ENCODE measurements around the gene IP6K3.

The IP6K3 gene

DNA sequence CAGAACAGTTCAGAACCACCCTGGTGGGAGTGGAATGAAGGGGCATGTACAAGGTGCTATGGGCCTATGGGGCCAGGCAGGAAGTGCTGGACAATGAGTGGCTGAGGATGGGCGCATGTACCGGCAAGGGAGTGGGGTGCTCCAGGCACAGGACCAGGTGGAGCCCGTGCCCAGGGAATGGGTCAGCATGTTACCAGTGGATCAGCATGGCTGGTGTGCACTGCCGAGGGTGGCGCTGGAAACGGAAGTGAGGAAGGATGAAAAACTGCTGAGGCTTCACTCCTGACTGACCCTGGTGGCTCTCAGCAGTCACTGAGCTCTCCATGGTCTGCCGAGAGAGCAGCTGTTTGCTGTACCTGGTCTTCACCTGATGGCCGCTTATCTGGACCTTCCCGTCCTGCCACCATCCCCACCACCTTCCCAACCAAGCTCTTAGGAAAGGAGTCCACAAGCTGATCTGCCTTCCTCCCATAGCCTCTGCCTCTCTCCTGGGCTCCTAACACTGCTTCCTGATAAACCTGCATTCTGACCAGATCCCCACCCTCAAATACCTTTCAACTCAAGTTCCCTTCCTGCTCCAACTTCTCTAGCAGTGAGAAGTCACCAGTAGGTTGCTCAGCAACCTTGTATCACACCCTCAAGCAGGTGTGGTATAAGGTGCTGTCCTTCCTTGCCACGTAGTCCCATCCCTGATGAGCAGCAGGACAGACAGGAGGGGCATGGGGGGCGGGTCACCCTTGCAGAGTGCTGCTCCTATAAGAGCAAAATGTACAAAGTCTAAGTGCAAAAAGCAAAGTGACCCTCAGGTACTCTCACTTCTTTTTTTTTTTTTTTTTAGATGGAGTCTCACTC is 42.3 kb downstream of the IP6K3 start:
- Histone ChIP-seq H3K4me2 (ENCODE audit: insufficient read depth, low read length, poor library complexity, severe bottlenecking) (no peak overlapping the region), H3K79me1 (ENCODE audit: low read depth, low read length) (peaks cover 4% of the 10 kb centered on the region), H3K23ac (ENCODE audit: low read depth, low read length, poor library complexity) (no peak overlapping the region), H3K4me1 (ENCODE audit: control insufficient read depth in 2 of 2, insufficient read depth in 1 of 2, low read depth in 1 of 2, low read length in 2 of 2) (peaks cover 0 to 2% of the 10 kb centered on the region in 2 donors), H3K4ac (ENCODE audit: low read length) (no peak overlapping the region), H4K8ac (ENCODE audit: low read depth, low read length) (no peak overlapping the region), H2AK5ac (ENCODE audit: low read depth, low read length) (no peak overlapping the region), H3K9ac (ENCODE audit: low read depth, low read length, poor library complexity) (no peak overlapping the region), H3K27me3 (ENCODE audit: control insufficient read depth in 3 of 3, insufficient read depth in 3 of 3, low read depth in 1 of 3, low read length in 3 of 3) (no peaks in the 10 kb centered on the region), H2BK120ac (ENCODE audit: low read depth, low read length) (no peak overlapping the region), H3K9me3 (replicated peaks in 1 of 2; ENCODE audit: control insufficient read depth in 2 of 2, insufficient read depth in 1 of 2, low read depth in 1 of 2, low read length in 2 of 2) (no peaks in the 10 kb centered on the region), H2BK12ac (ENCODE audit: low read length) (no peak overlapping the region), H2AFZ (ENCODE audit: low read length) (no peak overlapping the region), H3K14ac (ENCODE audit: low read length) (no peak overlapping the region), H2BK15ac (ENCODE audit: low read length) (no peak overlapping the region), H4K91ac (ENCODE audit: low read depth, low read length, poor library complexity) (no peak overlapping the region), H3K27ac (replicated peaks; ENCODE audit: low read length) (no peak overlapping the region), H3K36me3 (replicated peaks in 1 of 2; ENCODE audit: control insufficient read depth in 2 of 2, insufficient read depth in 2 of 2, low read length in 2 of 2) (peaks cover 28 to 69% of the 10 kb centered on the region in 2 donors), H3K18ac (ENCODE audit: low read length) (no peak overlapping the region), H3K4me3 (ENCODE audit: low read length in 2 of 2) (peak overlapping the region in 1 of 2 donors; percentile 42), H2BK5ac (ENCODE audit: low read length) (no peak overlapping the region)
- DNase-seq (ENCODE audit: low spot score) = no peak
- WGBS, 2 donors (ENCODE audit: extremely low coverage in 2 of 2, insufficient read length in 2 of 2, insufficient replicate concordance in 1 of 2) = no CpG with 5 or more reads among the region's 11 CpGs

DNA sequence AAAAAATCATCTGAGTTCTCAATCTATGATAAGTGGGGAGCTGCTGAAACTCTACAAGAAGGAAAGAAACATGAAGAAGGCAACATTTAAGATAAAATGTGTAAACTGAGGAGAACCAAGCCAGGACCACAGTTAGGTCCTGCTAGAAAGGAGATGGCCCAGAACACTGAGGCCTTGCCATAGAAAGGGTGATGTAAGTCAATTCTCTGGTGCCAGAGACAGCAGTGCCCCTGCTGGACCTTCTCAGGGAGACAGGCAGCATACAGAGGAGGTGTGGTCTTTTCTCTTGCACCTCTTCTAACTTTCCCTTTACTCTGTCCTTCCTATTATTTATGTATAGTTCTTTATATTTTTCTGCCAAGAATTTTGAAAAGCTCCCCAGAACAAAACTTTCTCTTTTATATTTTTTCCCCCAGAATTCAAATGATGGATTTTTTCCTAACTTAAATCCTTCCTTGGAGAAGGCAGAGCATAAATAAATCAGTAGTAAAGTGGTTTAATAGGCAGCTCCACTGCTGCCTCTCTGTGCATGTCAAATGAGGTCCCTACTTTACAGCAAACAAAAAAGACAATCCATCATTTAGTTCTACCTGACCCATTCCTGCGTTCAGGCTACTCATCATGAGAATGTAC is 44.2 kb downstream of the IP6K3 start:
- Histone ChIP-seq H2BK5ac (ENCODE audit: low read length) (no peak overlapping the region), H3K27ac (replicated peaks; ENCODE audit: low read length) (no peak overlapping the region), H4K91ac (ENCODE audit: low read depth, low read length, poor library complexity) (no peak overlapping the region), H3K9me3 (replicated peaks in 1 of 2; ENCODE audit: control insufficient read depth in 2 of 2, insufficient read depth in 1 of 2, low read depth in 1 of 2, low read length in 2 of 2) (no peaks in the 10 kb centered on the region), H3K79me1 (ENCODE audit: low read depth, low read length) (peaks cover 5% of the 10 kb centered on the region), H3K18ac (ENCODE audit: low read length) (no peak overlapping the region), H2AK5ac (ENCODE audit: low read depth, low read length) (no peak overlapping the region), H2BK12ac (ENCODE audit: low read length) (no peak overlapping the region), H3K4me3 (ENCODE audit: low read length in 2 of 2) (no peak overlapping the region), H3K27me3 (ENCODE audit: control insufficient read depth in 3 of 3, insufficient read depth in 3 of 3, low read depth in 1 of 3, low read length in 3 of 3) (no peaks in the 10 kb centered on the region), H3K4ac (ENCODE audit: low read length) (no peak overlapping the region), H3K9ac (ENCODE audit: low read depth, low read length, poor library complexity) (no peak overlapping the region), H3K14ac (ENCODE audit: low read length) (no peak overlapping the region), H2BK120ac (ENCODE audit: low read depth, low read length) (no peak overlapping the region), H3K23ac (ENCODE audit: low read depth, low read length, poor library complexity) (no peak overlapping the region), H3K36me3 (replicated peaks in 1 of 2; ENCODE audit: control insufficient read depth in 2 of 2, insufficient read depth in 2 of 2, low read length in 2 of 2) (peaks cover 32 to 69% of the 10 kb centered on the region in 2 donors), H2AFZ (ENCODE audit: low read length) (no peak overlapping the region), H4K8ac (ENCODE audit: low read depth, low read length) (no peak overlapping the region), H2BK15ac (ENCODE audit: low read length) (no peak overlapping the region), H3K4me2 (ENCODE audit: insufficient read depth, low read length, poor library complexity, severe bottlenecking) (no peak overlapping the region), H3K4me1 (ENCODE audit: control insufficient read depth in 2 of 2, insufficient read depth in 1 of 2, low read depth in 1 of 2, low read length in 2 of 2) (peaks cover 0 to 2% of the 10 kb centered on the region in 2 donors)
- no peak for DNase-seq (ENCODE audit: low spot score)
- no CpG with 5 or more reads among the region's 1 CpG for whole genome bisulfite sequencing, 2 donors (ENCODE audit: extremely low coverage in 2 of 2, insufficient read length in 2 of 2, insufficient replicate concordance in 1 of 2)

- Histone ChIP-seq H3K23ac (ENCODE audit: low read depth, low read length, poor library complexity) (peak overlapping the region; percentile 12), H4K91ac (ENCODE audit: low read depth, low read length, poor library complexity) (no peak overlapping the region), H3K18ac (ENCODE audit: low read length) (no peak overlapping the region), H2BK5ac (ENCODE audit: low read length) (no peak overlapping the region), H2AFZ (ENCODE audit: low read length) (no peak overlapping the region), H3K9me3 (replicated peaks in 1 of 2; ENCODE audit: control insufficient read depth in 2 of 2, insufficient read depth in 1 of 2, low read depth in 1 of 2, low read length in 2 of 2) (no peaks in the 10 kb centered on the region), H3K9ac (ENCODE audit: low read depth, low read length, poor library complexity) (no peak overlapping the region), H3K4me2 (ENCODE audit: insufficient read depth, low read length, poor library complexity, severe bottlenecking) (no peak overlapping the region), H3K4ac (ENCODE audit: low read length) (no peak overlapping the region), H3K14ac (ENCODE audit: low read length) (no peak overlapping the region), H2BK15ac (ENCODE audit: low read length) (no peak overlapping the region), H3K4me1 (ENCODE audit: control insufficient read depth in 2 of 2, insufficient read depth in 1 of 2, low read depth in 1 of 2, low read length in 2 of 2) (peaks cover 0 to 2% of the 10 kb centered on the region in 2 donors), H3K27ac (replicated peaks; ENCODE audit: low read length) (no peak overlapping the region), H3K4me3 (ENCODE audit: low read length in 2 of 2) (no peak overlapping the region), H4K8ac (ENCODE audit: low read depth, low read length) (no peak overlapping the region), H2AK5ac (ENCODE audit: low read depth, low read length) (no peak overlapping the region), H3K36me3 (replicated peaks in 1 of 2; ENCODE audit: control insufficient read depth in 2 of 2, insufficient read depth in 2 of 2, low read length in 2 of 2) (peaks cover 44 to 74% of the 10 kb centered on the region in 2 donors), H2BK120ac (ENCODE audit: low read depth, low read length) (no peak overlapping the region), H3K27me3 (ENCODE audit: control insufficient read depth in 3 of 3, insufficient read depth in 3 of 3, low read depth in 1 of 3, low read length in 3 of 3) (no peaks in the 10 kb centered on the region), H2BK12ac (ENCODE audit: low read length) (no peak overlapping the region), H3K79me1 (ENCODE audit: low read depth, low read length) (peaks cover 5% of the 10 kb centered on the region)
- DNase-seq (ENCODE audit: low spot score) = peak; percentile 59
- WGBS, 2 donors (ENCODE audit: extremely low coverage in 2 of 2, insufficient read length in 2 of 2, insufficient replicate concordance in 1 of 2) = no CpG with 5 or more reads among the region's 10 CpGs
Observed at GRCh38 chr6:33700391-33701050, 46.2 kb downstream of the IP6K3 start.

GRCh38 chr6:33699739-33700138 is 47.0 kb downstream of the IP6K3 start:
- Histone ChIP-seq H3K9ac (ENCODE audit: low read depth, low read length, poor library complexity) (no peak overlapping the region), H3K27me3 (ENCODE audit: control insufficient read depth in 3 of 3, insufficient read depth in 3 of 3, low read depth in 1 of 3, low read length in 3 of 3) (no peaks in the 10 kb centered on the region), H3K4me3 (ENCODE audit: low read length in 2 of 2) (no peak overlapping the region), H3K4me1 (ENCODE audit: control insufficient read depth in 2 of 2, insufficient read depth in 1 of 2, low read depth in 1 of 2, low read length in 2 of 2) (peaks cover 0 to 2% of the 10 kb centered on the region in 2 donors), H2BK120ac (ENCODE audit: low read depth, low read length) (no peak overlapping the region), H2BK12ac (ENCODE audit: low read length) (no peak overlapping the region), H3K36me3 (replicated peaks in 1 of 2; ENCODE audit: control insufficient read depth in 2 of 2, insufficient read depth in 2 of 2, low read length in 2 of 2) (peaks cover 46 to 78% of the 10 kb centered on the region in 2 donors), H2AK5ac (ENCODE audit: low read depth, low read length) (no peak overlapping the region), H3K4ac (ENCODE audit: low read length) (no peak overlapping the region), H2BK5ac (ENCODE audit: low read length) (no peak overlapping the region), H3K9me3 (replicated peaks in 1 of 2; ENCODE audit: control insufficient read depth in 2 of 2, insufficient read depth in 1 of 2, low read depth in 1 of 2, low read length in 2 of 2) (no peaks in the 10 kb centered on the region), H4K91ac (ENCODE audit: low read depth, low read length, poor library complexity) (no peak overlapping the region), H3K79me1 (ENCODE audit: low read depth, low read length) (peaks cover 5% of the 10 kb centered on the region), H3K4me2 (ENCODE audit: insufficient read depth, low read length, poor library complexity, severe bottlenecking) (no peak overlapping the region), H3K18ac (ENCODE audit: low read length) (no peak overlapping the region), H3K14ac (ENCODE audit: low read length) (no peak overlapping the region), H3K23ac (ENCODE audit: low read depth, low read length, poor library complexity) (no peak overlapping the region), H3K27ac (replicated peaks; ENCODE audit: low read length) (no peak overlapping the region), H2AFZ (ENCODE audit: low read length) (no peak overlapping the region), H4K8ac (ENCODE audit: low read depth, low read length) (no peak overlapping the region), H2BK15ac (ENCODE audit: low read length) (no peak overlapping the region)
- no peak for DNase-seq (ENCODE audit: low spot score)
- WGBS, 2 donors (ENCODE audit: extremely low coverage in 2 of 2, insufficient read length in 2 of 2, insufficient replicate concordance in 1 of 2) = no CpG with 5 or more reads among the region's 5 CpGs
